DOHH2 (cell line): Measurements from ENCODE around the gene ZNF521.

Source experiments
- H3F3A ChIP-seq: fragments of 200-600 bp; sonication (generic), shearing (Covaris generic); 2 replicates; pipeline ENCODE4 v1.6.0; 2016; ENCODE audit warnings: antibody characterized with exemption, mild to moderate bottlenecking; ENCODE audit not compliant: control insufficient read depth, insufficient read depth
- H3K27ac ChIP-seq: fragments of 200-600 bp; sonication (generic); 2 replicates; pipeline ENCODE4 v1.5.1; 2014; ENCODE audit warnings: low read depth, mild to moderate bottlenecking, low read length, moderate library complexity
- H3K27me3 ChIP-seq: fragments of 200-600 bp; sonication (generic); 2 replicates; pipeline ENCODE4 v1.6.1; 2014; ENCODE audit warnings: mild to moderate bottlenecking, low read length, mixed read lengths; ENCODE audit not compliant: control insufficient read depth
- H3K36me3 ChIP-seq: fragments of 200-600 bp; sonication (generic); 2 replicates; pipeline ENCODE4 v1.6.1; 2014; ENCODE audit warnings: mild to moderate bottlenecking, low read length, moderate library complexity, mixed read lengths; ENCODE audit not compliant: control insufficient read depth
- H3K4me1 ChIP-seq: fragments of 200-600 bp; sonication (generic); 2 replicates; pipeline ENCODE4 v1.6.1; 2014; ENCODE audit warnings: mild to moderate bottlenecking, low read length, mixed read lengths; ENCODE audit not compliant: control insufficient read depth
- H3K4me2 ChIP-seq: fragments of 200-600 bp; sonication (generic); 2 replicates; pipeline ENCODE4 v1.6.0; 2014; ENCODE audit warnings: mild to moderate bottlenecking, low read length, moderate library complexity
- H3K4me3 ChIP-seq: fragments of 200-600 bp; sonication (generic); 2 replicates; pipeline ENCODE4 v1.5.1; 2014; ENCODE audit warnings: mild to moderate bottlenecking, low read length, mixed read lengths
- H3K79me2 ChIP-seq: fragments of 200-600 bp; sonication (generic); 2 replicates; pipeline ENCODE4 v1.6.1; 2014; ENCODE audit warnings: mild to moderate bottlenecking, low read length, mixed read lengths; ENCODE audit not compliant: control insufficient read depth
- H3K9me2 ChIP-seq: fragments of 200-600 bp; sonication (generic); replicated peaks from 2 replicates; pipeline ENCODE4 v1.6.1; 2014; ENCODE audit warnings: mild to moderate bottlenecking, low read length, mixed read lengths; ENCODE audit not compliant: control insufficient read depth
- H3K9me3 ChIP-seq: fragments of 200-600 bp; sonication (generic); 2 replicates; pipeline ENCODE4 v1.6.1; 2014; ENCODE audit warnings: antibody characterized with exemption, low read length, mixed read lengths; ENCODE audit not compliant: control insufficient read depth, insufficient read depth
- H4K20me1 ChIP-seq: fragments of 200-600 bp; sonication (generic); 2 replicates; pipeline ENCODE4 v1.6.0; 2014; ENCODE audit warnings: low read depth, mild to moderate bottlenecking, antibody characterized with exemption, low read length, moderate library complexity; ENCODE audit not compliant: control insufficient read depth, insufficient read depth
- EZH2phosphoT487 ChIP-seq: fragments of 200-600 bp; sonication (generic); IDR thresholded peaks from 2 replicates; pipeline ENCODE4 v1.6.1; 2017; ENCODE audit warnings: borderline replicate concordance, mild to moderate bottlenecking, antibody characterized with exemption, low read length, moderate library complexity, mixed read lengths
- TF ChIP-seq, protein P1 (sequence below): fragments of 200-600 bp; sonication (generic); IDR thresholded peaks from one replicate; pipeline ENCODE4 v1.5.1; 2014; ENCODE audit warnings: antibody characterized with exemption, mild to moderate bottlenecking, low read depth, low read length; ENCODE audit not compliant: poor library complexity, severe bottlenecking

ZNF521 gene

DNA sequence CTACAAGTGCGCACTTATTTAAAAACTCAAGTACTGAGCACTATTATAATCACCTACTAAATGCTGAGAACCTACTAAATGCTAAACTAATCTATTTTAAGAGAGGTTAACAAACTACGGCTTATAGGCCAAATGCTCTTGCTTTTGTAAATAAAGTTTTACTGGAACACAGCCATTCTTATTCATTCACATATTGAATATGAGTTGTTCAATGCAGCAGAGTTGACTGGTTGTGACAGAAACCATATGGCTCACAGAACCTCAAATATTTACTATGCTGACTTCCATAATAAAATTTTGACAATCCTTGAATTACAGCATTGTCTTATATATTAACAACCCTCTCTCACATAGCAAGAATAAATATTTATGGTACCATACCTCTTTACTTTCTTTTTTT, 103.2 kb downstream of the ZNF521 start:
- Histone ChIP-seq H3K27me3 (no peaks in the 10 kb centered on the region), H3F3A (no peaks in the 10 kb centered on the region), H3K9me3 (no peaks in the 10 kb centered on the region), H3K27ac (no peak overlapping the region), H3K4me2 (no peak overlapping the region), H3K79me2 (no peaks in the 10 kb centered on the region), H3K36me3 (no peaks in the 10 kb centered on the region), H3K4me3 (no peak overlapping the region), H3K4me1 (no peaks in the 10 kb centered on the region), H3K9me2 (no peaks in the 10 kb centered on the region), H4K20me1 (no peaks in the 10 kb centered on the region)
- TF ChIP-seq EZH2phosphoT487: no peak
- TF ChIP-seq, protein P1, sequence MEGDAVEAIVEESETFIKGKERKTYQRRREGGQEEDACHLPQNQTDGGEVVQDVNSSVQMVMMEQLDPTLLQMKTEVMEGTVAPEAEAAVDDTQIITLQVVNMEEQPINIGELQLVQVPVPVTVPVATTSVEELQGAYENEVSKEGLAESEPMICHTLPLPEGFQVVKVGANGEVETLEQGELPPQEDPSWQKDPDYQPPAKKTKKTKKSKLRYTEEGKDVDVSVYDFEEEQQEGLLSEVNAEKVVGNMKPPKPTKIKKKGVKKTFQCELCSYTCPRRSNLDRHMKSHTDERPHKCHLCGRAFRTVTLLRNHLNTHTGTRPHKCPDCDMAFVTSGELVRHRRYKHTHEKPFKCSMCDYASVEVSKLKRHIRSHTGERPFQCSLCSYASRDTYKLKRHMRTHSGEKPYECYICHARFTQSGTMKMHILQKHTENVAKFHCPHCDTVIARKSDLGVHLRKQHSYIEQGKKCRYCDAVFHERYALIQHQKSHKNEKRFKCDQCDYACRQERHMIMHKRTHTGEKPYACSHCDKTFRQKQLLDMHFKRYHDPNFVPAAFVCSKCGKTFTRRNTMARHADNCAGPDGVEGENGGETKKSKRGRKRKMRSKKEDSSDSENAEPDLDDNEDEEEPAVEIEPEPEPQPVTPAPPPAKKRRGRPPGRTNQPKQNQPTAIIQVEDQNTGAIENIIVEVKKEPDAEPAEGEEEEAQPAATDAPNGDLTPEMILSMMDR: no peak

- no peaks in the 10 kb centered on the region for H3K9me3 ChIP-seq
- no peak overlapping the region for H3K4me3 ChIP-seq
- no peaks in the 10 kb centered on the region for H4K20me1 ChIP-seq
- H3K27ac ChIP-seq: no peak overlapping the region
- H3K36me3 ChIP-seq: no peaks in the 10 kb centered on the region
- H3K4me2 ChIP-seq: no peak overlapping the region
- no peaks in the 10 kb centered on the region for H3K79me2 ChIP-seq
- no peaks in the 10 kb centered on the region for H3K4me1 ChIP-seq
- H3F3A ChIP-seq: no peaks in the 10 kb centered on the region
- no peaks in the 10 kb centered on the region for H3K9me2 ChIP-seq
- no peaks in the 10 kb centered on the region for H3K27me3 ChIP-seq
- TF ChIP-seq EZH2phosphoT487: no peak
- TF ChIP-seq, protein P1: no peak
These were observed 104.2 kb downstream of the ZNF521 start for GRCh38 chr18:25247725-25248124.

GRCh38 chr18:25244924-25245698, 106.9 kb downstream of the ZNF521 start:
- Histone ChIP-seq H3K9me2 (no peaks in the 10 kb centered on the region), H3K27ac (no peak overlapping the region), H3K4me1 (no peaks in the 10 kb centered on the region), H3K27me3 (no peaks in the 10 kb centered on the region), H3F3A (no peaks in the 10 kb centered on the region), H3K79me2 (no peaks in the 10 kb centered on the region), H3K4me2 (no peak overlapping the region), H4K20me1 (no peaks in the 10 kb centered on the region), H3K9me3 (no peaks in the 10 kb centered on the region), H3K36me3 (no peaks in the 10 kb centered on the region), H3K4me3 (no peak overlapping the region)
- no peak for TF ChIP-seq EZH2phosphoT487
- TF ChIP-seq, protein P1: no peak
